DOHH2 (cell line): ENCODE results near the gene SEL1L.

ENCODE experiments used
- EZH2phosphoT487 ChIP-seq: fragments of 200-600 bp; sonication (generic); IDR thresholded peaks from 2 replicates; pipeline ENCODE4 v1.6.1; 2017; ENCODE audit warnings: borderline replicate concordance, mild to moderate bottlenecking, antibody characterized with exemption, low read length, moderate library complexity, mixed read lengths
- TF ChIP-seq, protein P1 (sequence below): fragments of 200-600 bp; sonication (generic); IDR thresholded peaks from one replicate; pipeline ENCODE4 v1.5.1; 2014; ENCODE audit warnings: antibody characterized with exemption, mild to moderate bottlenecking, low read depth, low read length; ENCODE audit not compliant: poor library complexity, severe bottlenecking

GRCh38 chr14:81458352-81458751 is 75.3 kb downstream of the SEL1L start:
- TF ChIP-seq, protein P1, sequence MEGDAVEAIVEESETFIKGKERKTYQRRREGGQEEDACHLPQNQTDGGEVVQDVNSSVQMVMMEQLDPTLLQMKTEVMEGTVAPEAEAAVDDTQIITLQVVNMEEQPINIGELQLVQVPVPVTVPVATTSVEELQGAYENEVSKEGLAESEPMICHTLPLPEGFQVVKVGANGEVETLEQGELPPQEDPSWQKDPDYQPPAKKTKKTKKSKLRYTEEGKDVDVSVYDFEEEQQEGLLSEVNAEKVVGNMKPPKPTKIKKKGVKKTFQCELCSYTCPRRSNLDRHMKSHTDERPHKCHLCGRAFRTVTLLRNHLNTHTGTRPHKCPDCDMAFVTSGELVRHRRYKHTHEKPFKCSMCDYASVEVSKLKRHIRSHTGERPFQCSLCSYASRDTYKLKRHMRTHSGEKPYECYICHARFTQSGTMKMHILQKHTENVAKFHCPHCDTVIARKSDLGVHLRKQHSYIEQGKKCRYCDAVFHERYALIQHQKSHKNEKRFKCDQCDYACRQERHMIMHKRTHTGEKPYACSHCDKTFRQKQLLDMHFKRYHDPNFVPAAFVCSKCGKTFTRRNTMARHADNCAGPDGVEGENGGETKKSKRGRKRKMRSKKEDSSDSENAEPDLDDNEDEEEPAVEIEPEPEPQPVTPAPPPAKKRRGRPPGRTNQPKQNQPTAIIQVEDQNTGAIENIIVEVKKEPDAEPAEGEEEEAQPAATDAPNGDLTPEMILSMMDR = no peak
- no peak for TF ChIP-seq EZH2phosphoT487
